Heart left ventricle (tissue), 16 donors: ENCODE results near the gene GPR39. TPM values are rescaled to one million over a fixed set of nuclear protein-coding genes. Genes with fewer than 3 reads are reported as not detected.

Source experiments
- ATAC-seq, 4 donors: fragments of 200-7000 bp; cut with Tn5 transposase; one replicate each; pipeline ENCODE4 v1.9.1; 2020 to 2022; ENCODE audit warnings: moderate library complexity in 4 of 4, mild to moderate bottlenecking in 3 of 4, moderate number of reproducible peaks in 1 of 4
- DNase-seq, 5 donors: peaks; one replicate each; pipeline ENCODE4 v3.0.0-alpha.2; 2020
- H3K27ac ChIP-seq, 12 donors: fragments of 200-600 bp; sonication (generic) in 4 of 12; one replicate each; pipeline versions ENCODE4 v1.5.0 to v1.8.0; 2016 to 2022; ENCODE audit warnings: mild to moderate bottlenecking in 2 of 12
- H3K27me3 ChIP-seq, 9 donors: fragments of 200-600 bp; sonication (generic) in 2 of 9; one replicate each; pipeline versions ENCODE4 v1.5.1 to v1.8.0; 2016 to 2022; ENCODE audit warnings: mild to moderate bottlenecking in 3 of 9
- H3K36me3 ChIP-seq, 9 donors: fragments of 200-600 bp; sonication (generic) in 2 of 9; one replicate each; pipeline versions ENCODE4 v1.5.0 to v1.8.0; 2018 to 2022; ENCODE audit warnings: mild to moderate bottlenecking in 2 of 9
- H3K4me1 ChIP-seq, 12 donors: fragments of 200-600 bp; sonication (generic) in 4 of 12; one replicate each; pipeline versions ENCODE4 v1.5.0 to v1.8.0; 2016 to 2022; ENCODE audit warnings: mild to moderate bottlenecking in 3 of 12
- H3K4me3 ChIP-seq, 12 donors: fragments of 200-600 bp; sonication (generic) in 4 of 12; one replicate each; pipeline versions ENCODE4 v1.5.0 to v1.8.0; 2017 to 2022; ENCODE audit warnings: mild to moderate bottlenecking in 9 of 12, moderate library complexity in 4 of 12
- H3K9me3 ChIP-seq, 12 donors: fragments of 200-600 bp; sonication (generic) in 4 of 12; one replicate each; pipeline versions ENCODE4 v1.5.0 to v1.8.0; 2016 to 2022; ENCODE audit warnings: mild to moderate bottlenecking in 1 of 12
- POLR2A ChIP-seq, 2 donors: fragments of 450-650 bp; IDR thresholded peaks; one replicate each; pipeline ENCODE4 v1.6.1; 2017; ENCODE audit warnings: antibody characterized with exemption in 2 of 2, mild to moderate bottlenecking in 2 of 2, moderate library complexity in 2 of 2
- WGBS, 4 donors: extraction: QIAGEN DNeasy Blood & Tissue Kit in 2 of 4; methylation state at CpG; one replicate each; pipeline versions ENCODE4 v1.1.5 to v1.1.7; 2013 to 2018; 5-methylcytosine and 5-hydroxymethylcytosine counted together
- intact Hi-C, 10 donors: fragments of 100-400 bp; cut with DNase I; formaldehyde crosslinking; loops; one replicate each; pipeline versions ENCODE4 v1.11.1 to v1.14.2; 2022
- polyA plus RNA-seq, 2 donors: library from polyadenylated mRNA; stranded (reverse); fragments of 200-250 nt; gene quantifications; one replicate each; pipeline ENCODE4 v1.2.3, GENCODE V29; 2013
- total RNA-seq, 9 donors: library from RNA; depleted of rRNA in 2 of 9; stranded (reverse); fragments of >200 nt in 2 of 9; fragmentation: NEBNext Ultra II Directional in 3 of 9; extraction: Animal tissue kit (Norgen Biotek cat#: 25700) in 3 of 9; gene quantifications; one replicate each; pipeline versions ENCODE4 v1.1.0 to v1.2.4, GENCODE V29; 2016 to 2023
- TF ChIP-seq, protein P1 (sequence below), 12 donors: fragments of 200-600 bp; sonication (generic) in 4 of 12; IDR thresholded peaks; one replicate each; pipeline versions ENCODE4 v1.5.0 to v1.8.0; 2018 to 2022; ENCODE audit warnings: antibody characterized with exemption in 12 of 12, mild to moderate bottlenecking in 5 of 12
- donor health status: ischemic (EF 13 %, LVEDD 7.1; RV severe dilation, severe dysfunction).
- donor health status: healthy with polysubstance abuse.
- donor health status: DM: no; HTN: yes; CAD: no.
- donor health status: DM: no; HTN: no; CAD: no.
- donor health status: ischemic (EF 25% LVEDD 6.9; RV normal size, moderate dysfunction).
- donor health status: ischemic (EF 25% LVEDD 5.7; RV mildly dilated, moderate dysfunction).
- donor health status: healthy.
- donor health status: DM: yes; HTN: yes; CAD: no.
- donor health status: ischemic (EF 35%, LVEDD 5.7; RV mildly dilated, moderate dysfunction).
- donor health status: nonischemic (EF 11% LVEDD 7.7; RV severe dilation, severe dysfunction).
- donor health status: DM: yes; HTN: yes; CAD: no.
- donor health status: PGD.
- donor health status: ischemic (EF 29% LVEDD 5.4; RV normal size, mild dysfunction).
- donor health status: nonischemic (EF 23%, LVEDD 6.1; RV moderate dilation, normal function).

GPR39 gene
- total and polyA plus RNA-seq, 11 donors = 0.11 TPM; not detected in 10

DNA sequence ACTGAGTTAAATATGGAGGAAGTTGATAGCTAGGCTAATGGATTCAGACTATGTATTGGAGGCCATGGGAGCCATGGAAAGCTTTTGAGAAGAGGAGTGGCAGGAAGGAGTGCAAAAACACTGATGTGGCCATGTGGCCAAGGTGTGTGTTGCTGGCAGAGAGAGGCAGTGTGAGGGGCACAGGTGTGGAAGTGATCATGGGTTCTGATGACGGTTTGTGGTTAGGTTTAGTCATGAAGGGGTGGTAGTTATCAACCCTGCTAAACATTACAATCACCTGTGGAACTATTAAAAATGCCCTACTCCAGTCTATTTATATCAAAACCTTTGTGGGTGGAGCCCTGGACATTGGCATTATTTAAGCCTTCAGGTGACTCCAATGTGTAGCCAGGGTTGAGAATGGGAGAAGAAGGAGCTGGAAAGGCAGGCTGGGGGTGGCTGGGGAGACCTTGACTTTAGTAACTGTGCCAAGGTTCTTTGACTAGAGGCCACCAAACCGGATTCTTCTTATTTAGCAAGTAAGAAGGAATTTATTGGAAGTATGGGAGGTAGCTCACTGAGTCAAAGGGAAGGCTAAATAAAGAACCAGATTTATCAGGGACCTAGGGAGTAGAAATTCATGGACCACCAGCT is 13.5 kb downstream of the GPR39 start:
- peaks cover 0 to 6% (median 0%) of the 10 kb centered on the region in 9 donors for H3K27me3 ChIP-seq
- peaks cover 0 to 13% (median 0%) of the 10 kb centered on the region in 12 donors for H3K9me3 ChIP-seq
- intact Hi-C loops = no loop called here
- no peak overlapping the region for H3K27ac ChIP-seq
- no peak overlapping the region for H3K4me3 ChIP-seq
- DNase-seq (no peak), ATAC-seq (no peak)
- no peaks in the 10 kb centered on the region for H3K36me3 ChIP-seq
- WGBS, 4 donors = 70 to 85% (median 80%) methylated on average over 2 of the region's 2 CpGs
- no peaks in the 10 kb centered on the region for H3K4me1 ChIP-seq
- no peak for TF ChIP-seq POLR2A (IDR thresholded peaks at IDR 0.05)
- TF ChIP-seq, protein P1, sequence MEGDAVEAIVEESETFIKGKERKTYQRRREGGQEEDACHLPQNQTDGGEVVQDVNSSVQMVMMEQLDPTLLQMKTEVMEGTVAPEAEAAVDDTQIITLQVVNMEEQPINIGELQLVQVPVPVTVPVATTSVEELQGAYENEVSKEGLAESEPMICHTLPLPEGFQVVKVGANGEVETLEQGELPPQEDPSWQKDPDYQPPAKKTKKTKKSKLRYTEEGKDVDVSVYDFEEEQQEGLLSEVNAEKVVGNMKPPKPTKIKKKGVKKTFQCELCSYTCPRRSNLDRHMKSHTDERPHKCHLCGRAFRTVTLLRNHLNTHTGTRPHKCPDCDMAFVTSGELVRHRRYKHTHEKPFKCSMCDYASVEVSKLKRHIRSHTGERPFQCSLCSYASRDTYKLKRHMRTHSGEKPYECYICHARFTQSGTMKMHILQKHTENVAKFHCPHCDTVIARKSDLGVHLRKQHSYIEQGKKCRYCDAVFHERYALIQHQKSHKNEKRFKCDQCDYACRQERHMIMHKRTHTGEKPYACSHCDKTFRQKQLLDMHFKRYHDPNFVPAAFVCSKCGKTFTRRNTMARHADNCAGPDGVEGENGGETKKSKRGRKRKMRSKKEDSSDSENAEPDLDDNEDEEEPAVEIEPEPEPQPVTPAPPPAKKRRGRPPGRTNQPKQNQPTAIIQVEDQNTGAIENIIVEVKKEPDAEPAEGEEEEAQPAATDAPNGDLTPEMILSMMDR (IDR thresholded peaks at IDR 0.05) = no peak

DNA sequence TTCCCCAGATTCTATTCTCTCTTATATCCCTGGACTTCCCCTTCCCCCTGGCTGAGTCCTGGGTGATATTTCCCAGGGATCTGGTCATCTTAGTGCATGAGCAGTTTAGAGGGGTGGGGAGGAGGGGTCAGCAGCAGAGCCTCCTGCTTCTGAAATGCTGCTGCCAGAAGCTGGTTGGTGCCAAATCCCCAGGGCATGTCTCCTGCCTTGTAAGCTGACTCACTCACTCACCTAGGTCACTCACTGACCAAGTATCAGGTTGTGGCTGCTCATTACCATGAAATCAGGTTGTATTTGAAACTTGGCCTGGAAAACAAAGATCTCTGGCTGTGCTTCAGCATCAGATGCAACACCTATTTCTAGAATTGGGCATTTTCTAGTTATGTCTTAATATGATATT is 14.3 kb downstream of the GPR39 start:
- H3K4me3 ChIP-seq = no peak overlapping the region
- no peak overlapping the region for H3K27ac ChIP-seq
- intact Hi-C loops = no loop called here
- ATAC-seq (no peak), DNase-seq (no peak)
- H3K9me3 ChIP-seq = peaks cover 0 to 13% (median 0%) of the 10 kb centered on the region in 12 donors
- no peaks in the 10 kb centered on the region for H3K36me3 ChIP-seq
- no peaks in the 10 kb centered on the region for H3K4me1 ChIP-seq
- H3K27me3 ChIP-seq = peaks cover 0 to 6% (median 0%) of the 10 kb centered on the region in 9 donors
- TF ChIP-seq POLR2A (IDR thresholded peaks at IDR 0.05) = no peak
- TF ChIP-seq, protein P1 (IDR thresholded peaks at IDR 0.05) = no peak

DNA sequence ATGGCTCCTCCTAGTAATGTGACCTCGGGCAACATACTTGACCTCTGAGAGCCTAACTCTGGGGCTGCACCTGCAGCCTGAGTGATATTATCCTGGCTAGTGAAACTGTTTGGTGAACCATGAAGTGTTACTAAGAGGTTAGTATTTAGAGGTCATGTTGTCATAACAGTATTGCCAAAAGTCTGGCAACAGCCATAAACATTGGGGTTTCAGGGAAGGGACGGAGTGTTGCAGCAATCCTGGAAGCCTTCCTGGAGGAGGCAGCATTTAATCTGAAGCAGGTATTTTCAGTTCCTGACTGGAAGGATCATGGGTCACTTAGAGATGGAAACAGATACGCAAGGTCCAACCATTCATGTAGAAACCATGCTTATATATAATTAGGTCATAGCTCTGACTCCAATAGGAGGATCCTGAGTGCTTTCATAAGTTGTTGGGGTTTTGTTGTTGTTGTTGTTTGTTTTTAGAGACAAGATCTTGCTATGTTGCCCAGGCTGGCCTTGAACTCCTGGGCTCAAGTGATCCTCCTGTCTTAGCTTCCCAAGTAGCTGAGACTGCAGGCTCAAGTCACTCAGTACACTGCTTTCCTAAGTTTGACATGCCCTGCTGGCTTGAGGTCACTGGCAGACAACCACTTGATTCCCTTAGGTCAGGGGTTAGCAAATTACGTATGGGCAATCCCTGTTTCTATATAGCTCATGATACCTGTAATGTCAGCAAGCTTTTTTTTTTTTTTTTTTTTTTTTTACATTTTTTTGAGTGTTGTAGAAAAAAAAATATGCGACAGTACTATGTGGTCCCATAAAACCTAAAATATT is 21.5 kb downstream of the GPR39 start:
- H3K27ac ChIP-seq = no peak overlapping the region
- no peak for DNase-seq
- no peaks in the 10 kb centered on the region for H3K27me3 ChIP-seq
- 79 to 96% (median 88%) methylated on average over 5 of the region's 5 CpGs for WGBS, 4 donors
- H3K4me1 ChIP-seq = no peaks in the 10 kb centered on the region
- intact Hi-C loops = no loop called here
- H3K36me3 ChIP-seq = no peaks in the 10 kb centered on the region
- ATAC-seq = no peak
- peaks cover 0 to 3% (median 0%) of the 10 kb centered on the region in 12 donors for H3K9me3 ChIP-seq
- no peak overlapping the region for H3K4me3 ChIP-seq
- TF ChIP-seq POLR2A (IDR thresholded peaks at IDR 0.05) = no peak
- TF ChIP-seq, protein P1 (IDR thresholded peaks at IDR 0.05) = no peak

DNA sequence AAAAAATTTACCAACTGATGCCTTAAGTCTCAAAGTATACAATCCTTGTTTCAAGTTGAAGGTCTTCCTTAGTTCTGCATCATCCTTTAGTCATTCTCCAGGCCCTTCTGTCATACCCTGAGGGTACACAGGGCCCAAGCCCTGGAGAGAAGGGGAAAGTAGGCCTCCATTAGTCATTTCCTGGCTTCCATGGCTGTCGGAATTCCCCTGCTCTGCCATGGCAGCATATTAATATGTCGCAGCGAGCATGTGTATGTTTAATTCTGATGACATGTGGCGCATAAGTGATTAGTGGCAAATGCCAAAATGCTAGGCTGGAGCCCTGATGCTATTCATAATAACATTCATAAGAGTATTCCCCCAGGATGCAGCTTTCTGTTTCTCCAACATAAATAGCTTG is 22.1 kb downstream of the GPR39 start:
- intact Hi-C loops = no loop called here
- Histone ChIP-seq H3K9me3 (peaks cover 0 to 3% (median 0%) of the 10 kb centered on the region in 12 donors), H3K4me3 (no peak overlapping the region), H3K27ac (no peak overlapping the region), H3K4me1 (no peaks in the 10 kb centered on the region), H3K27me3 (no peaks in the 10 kb centered on the region), H3K36me3 (no peaks in the 10 kb centered on the region)
- WGBS, 4 donors = 52 to 70% (median 60%) methylated on average over 4 of the region's 4 CpGs
- DNase-seq (no peak), ATAC-seq (peak in 1 of 4 donors; percentile 31)
- TF ChIP-seq POLR2A (IDR thresholded peaks at IDR 0.05) = no peak
- TF ChIP-seq, protein P1 (IDR thresholded peaks at IDR 0.05) = no peak
